Peyer's patch (tissue), 4 donors: Measurements from ENCODE around the gene DOCK4. TPM values are rescaled to one million over a fixed set of nuclear protein-coding genes. Genes with fewer than 3 reads are reported as not detected.

Experiments used
- DNase-seq, 3 donors: peaks; one replicate each; pipeline ENCODE4 v3.0.0-alpha.2; 2017 to 2019
- H3K27ac ChIP-seq, 4 donors: fragments of 200-600 bp; sonication (generic); one replicate each; pipeline ENCODE4 v1.5.1; 2016 to 2019
- H3K27me3 ChIP-seq, 2 donors: fragments of 200-600 bp; sonication (generic); one replicate each; pipeline ENCODE4 v1.5.1; 2019
- H3K36me3 ChIP-seq, 3 donors: fragments of 200-600 bp; sonication (generic); one replicate each; pipeline ENCODE4 v1.5.1; 2016 to 2019
- H3K4me1 ChIP-seq, 4 donors: fragments of 200-600 bp; sonication (generic); one replicate each; pipeline ENCODE4 v1.5.1; 2016 to 2019
- H3K4me3 ChIP-seq, 4 donors: fragments of 200-600 bp; sonication (generic); 1 replicate in 3 of 4; 2 replicates in 1 of 4; pipeline ENCODE4 v1.5.1; 2016 to 2019; ENCODE audit warnings: mild to moderate bottlenecking in 1 of 4
- H3K9me3 ChIP-seq, 4 donors: fragments of 200-600 bp; sonication (generic); one replicate each; pipeline ENCODE4 v1.5.1; 2016 to 2019; ENCODE audit warnings: mild to moderate bottlenecking in 1 of 4
- CTCF ChIP-seq, 6 experiments: fragments of 450-650 bp in 4 of 6; fragments of 200-600 bp in 2 of 6; sonication (generic) in 1 of 6; IDR thresholded peaks; one replicate each; pipeline ENCODE4 v1.5.1; 2017 to 2019; ENCODE audit warnings: antibody characterized with exemption in 6 of 6, mild to moderate bottlenecking in 3 of 6, moderate library complexity in 1 of 6
- POLR2A ChIP-seq, 2 donors: fragments of 450-650 bp; IDR thresholded peaks; one replicate each; pipeline ENCODE4 v1.5.1; 2017; ENCODE audit warnings: antibody characterized with exemption in 2 of 2, mild to moderate bottlenecking in 2 of 2, moderate library complexity in 2 of 2
- total RNA-seq, 4 donors: library from RNA; depleted of rRNA; stranded (reverse); fragments of >200 nt; gene quantifications; one replicate each; pipeline ENCODE4 v1.1.0, GENCODE V29; 2016

The DOCK4 gene
- total RNA-seq, 4 donors from 2014 or later: 5.1 to 52.8 (median 15.5) TPM

GRCh38 chr7:112122144-112122543 is 84.1 kb downstream of the DOCK4 start:
- Histone ChIP-seq H3K27me3 (no peaks in the 10 kb centered on the region), H3K4me1 (no peaks in the 10 kb centered on the region), H3K27ac (no peak overlapping the region), H3K4me3 (no peak overlapping the region), H3K9me3 (no peaks in the 10 kb centered on the region), H3K36me3 (no peaks in the 10 kb centered on the region)
- DNase-seq: no peak
- TF ChIP-seq POLR2A (IDR thresholded peaks at IDR 0.05) (no peak), CTCF (IDR thresholded peaks at IDR 0.05) (no peak)

- no peak overlapping the region for H3K4me3 ChIP-seq
- no peaks in the 10 kb centered on the region for H3K9me3 ChIP-seq
- TF ChIP-seq POLR2A (IDR thresholded peaks at IDR 0.05): no peak
- no peak for TF ChIP-seq CTCF (IDR thresholded peaks at IDR 0.05)
- no peak overlapping the region for H3K27ac ChIP-seq
- no peaks in the 10 kb centered on the region for H3K27me3 ChIP-seq
- DNase-seq: no peak
- no peaks in the 10 kb centered on the region for H3K36me3 ChIP-seq
- H3K4me1 ChIP-seq: no peaks in the 10 kb centered on the region
These were observed 84.9 kb downstream of the DOCK4 start for GRCh38 chr7:112121318-112121717.

GRCh38 chr7:112120696-112121217 is 85.4 kb downstream of the DOCK4 start:
- DNase-seq: no peak
- Histone ChIP-seq H3K9me3 (no peaks in the 10 kb centered on the region), H3K4me3 (no peak overlapping the region), H3K4me1 (no peaks in the 10 kb centered on the region), H3K27ac (no peak overlapping the region), H3K36me3 (no peaks in the 10 kb centered on the region), H3K27me3 (no peaks in the 10 kb centered on the region)
- TF ChIP-seq CTCF (IDR thresholded peaks at IDR 0.05) (no peak), POLR2A (IDR thresholded peaks at IDR 0.05) (no peak)

- Histone ChIP-seq H3K27ac (no peak overlapping the region), H3K27me3 (no peaks in the 10 kb centered on the region), H3K4me3 (no peak overlapping the region), H3K9me3 (no peaks in the 10 kb centered on the region), H3K36me3 (no peaks in the 10 kb centered on the region), H3K4me1 (no peaks in the 10 kb centered on the region)
- no peak for DNase-seq
- TF ChIP-seq POLR2A (IDR thresholded peaks at IDR 0.05): no peak
- no peak for TF ChIP-seq CTCF (IDR thresholded peaks at IDR 0.05)
These were observed 87.3 kb downstream of the DOCK4 start for GRCh38 chr7:112118581-112119566.

GRCh38 chr7:112116894-112117293 is 89.3 kb downstream of the DOCK4 start:
- Histone ChIP-seq H3K4me1 (no peaks in the 10 kb centered on the region), H3K27ac (no peak overlapping the region), H3K9me3 (no peaks in the 10 kb centered on the region), H3K4me3 (no peak overlapping the region), H3K27me3 (no peaks in the 10 kb centered on the region), H3K36me3 (no peaks in the 10 kb centered on the region)
- TF ChIP-seq POLR2A (IDR thresholded peaks at IDR 0.05) (no peak), CTCF (IDR thresholded peaks at IDR 0.05) (no peak)
- no peak for DNase-seq
